GM21423 (cell line): ENCODE results near the gene ADI1.

Experiments
- ATAC-seq: cut with Tn5 transposase; IDR thresholded peaks from one replicate; pipeline ENCODE4 v1.9.1; 2021; ENCODE audit warnings: mild to moderate bottlenecking, moderate library complexity; ENCODE audit not compliant: unreplicated experiment

Gene ADI1

GRCh38 chr2:3482363-3482821 lies 36.9 kb downstream of the ADI1 start:
- no peak for ATAC-seq

DNA sequence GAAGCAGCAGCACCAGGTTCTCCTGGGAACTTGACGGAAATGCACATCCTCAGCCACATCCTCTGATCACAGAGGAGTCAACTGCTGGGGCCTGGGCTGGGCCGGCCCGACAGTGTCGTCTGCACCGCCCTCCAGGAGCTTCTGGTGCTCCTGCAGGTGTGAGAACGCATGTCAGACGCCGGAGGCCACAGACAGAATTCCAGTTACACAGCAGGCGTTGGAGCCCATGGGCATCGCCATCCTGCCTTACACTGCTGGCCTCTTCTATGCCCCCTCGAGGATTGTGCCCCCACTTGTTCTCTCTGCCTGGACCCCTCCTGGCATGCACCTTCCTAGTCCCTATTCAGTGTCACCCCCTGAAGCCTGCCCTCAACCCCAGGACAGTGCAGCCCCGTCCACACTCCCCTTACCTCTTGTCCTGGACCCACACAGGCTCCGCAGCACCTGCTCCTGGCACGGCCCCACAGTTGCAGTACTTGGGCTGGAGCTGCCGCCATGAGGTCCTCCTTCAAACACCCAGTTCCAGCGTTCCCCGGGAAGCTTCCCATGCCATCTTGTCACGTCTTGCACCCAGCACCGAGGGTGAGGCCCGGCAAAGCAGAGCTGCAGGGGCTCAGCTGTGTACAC lies 37.5 kb downstream of the ADI1 start:
- ATAC-seq, result no peak

DNA sequence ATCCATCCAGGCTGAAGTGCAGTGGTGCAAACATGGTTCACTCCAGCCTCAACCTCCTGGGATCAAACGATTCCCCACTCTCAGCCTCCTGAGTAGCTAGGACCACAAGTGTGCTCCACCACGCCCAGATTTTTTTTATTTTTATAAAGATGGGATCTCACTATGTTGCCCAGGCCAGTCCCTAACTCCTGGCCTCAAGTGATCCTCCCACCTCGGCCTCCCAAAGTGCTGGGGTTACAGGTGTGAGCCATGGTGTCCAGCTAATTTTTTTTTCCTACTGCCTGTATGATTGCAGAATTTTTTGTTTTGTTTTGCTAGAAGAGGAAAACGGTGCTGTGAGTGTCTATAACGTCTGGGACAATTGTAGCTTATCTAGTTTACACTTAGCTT lies 38.3 kb downstream of the ADI1 start:
- no peak for ATAC-seq

GRCh38 chr2:3480352-3481010 lies 38.9 kb downstream of the ADI1 start:
- no peak for ATAC-seq

DNA sequence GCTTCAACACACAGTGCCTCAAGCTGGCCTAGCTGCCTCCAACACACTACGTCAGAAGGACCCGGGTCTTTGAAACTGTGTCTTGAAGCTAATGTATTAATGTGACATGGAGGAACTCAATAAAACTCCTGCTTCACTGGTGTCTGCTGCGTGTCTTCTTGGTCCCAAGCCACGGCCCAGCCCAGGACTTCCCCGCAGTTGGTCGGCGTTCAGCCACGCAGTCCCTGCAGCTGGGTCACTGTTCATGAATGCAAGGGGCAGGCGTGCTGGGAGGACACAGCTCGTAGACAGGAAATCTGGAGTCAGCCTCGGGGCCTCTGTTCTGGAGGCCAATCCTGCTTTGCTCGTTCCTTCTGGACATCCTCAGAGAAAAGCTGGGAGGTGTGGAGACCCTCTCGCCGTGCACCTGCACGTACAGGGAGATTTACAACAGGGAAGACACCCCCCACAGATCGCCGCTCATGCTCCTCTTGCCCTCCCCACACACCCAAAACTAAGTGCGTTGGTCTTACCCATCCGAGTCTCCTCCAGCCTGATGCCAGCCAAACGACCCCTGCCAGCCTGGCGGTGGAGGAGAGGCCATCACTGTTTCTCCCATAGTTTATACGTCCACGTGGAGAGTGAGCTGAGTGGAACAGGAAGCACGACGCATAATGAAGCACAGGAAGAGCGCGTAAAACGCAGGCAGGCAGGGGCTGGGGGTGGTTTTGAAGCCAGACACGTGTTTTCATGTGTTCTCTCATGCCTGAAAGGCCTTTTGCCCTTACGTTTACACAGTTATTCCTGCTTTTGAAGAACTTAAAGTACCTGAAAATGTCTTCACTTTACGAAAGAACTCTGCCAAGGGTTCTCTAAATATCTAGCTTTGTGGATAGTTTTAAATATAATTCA lies 39.7 kb downstream of the ADI1 start:
- no peak for ATAC-seq

GRCh38 chr2:3478846-3479385 lies 40.4 kb downstream of the ADI1 start:
- no peak for ATAC-seq

GRCh38 chr2:3476985-3477327 lies 42.4 kb downstream of the ADI1 start:
- no peak for ATAC-seq

- ATAC-seq, result no peak
Observed at GRCh38 chr2:3476321-3476984, 42.9 kb downstream of the ADI1 start.

- no peak for ATAC-seq
Observed at GRCh38 chr2:3475771-3476170, 43.6 kb downstream of the ADI1 start.

- no peak for ATAC-seq
Observed at GRCh38 chr2:3472966-3473365, 46.4 kb downstream of the ADI1 start.

GRCh38 chr2:3472296-3472695 lies 47.0 kb downstream of the ADI1 start:
- no peak for ATAC-seq

GRCh38 chr2:3470856-3471737 lies 48.2 kb downstream of the ADI1 start:
- no peak for ATAC-seq

GRCh38 chr2:3470166-3470651 lies 49.1 kb downstream of the ADI1 start:
- no peak for ATAC-seq

GRCh38 chr2:3469486-3469885 lies 49.8 kb downstream of the ADI1 start:
- no peak for ATAC-seq

DNA sequence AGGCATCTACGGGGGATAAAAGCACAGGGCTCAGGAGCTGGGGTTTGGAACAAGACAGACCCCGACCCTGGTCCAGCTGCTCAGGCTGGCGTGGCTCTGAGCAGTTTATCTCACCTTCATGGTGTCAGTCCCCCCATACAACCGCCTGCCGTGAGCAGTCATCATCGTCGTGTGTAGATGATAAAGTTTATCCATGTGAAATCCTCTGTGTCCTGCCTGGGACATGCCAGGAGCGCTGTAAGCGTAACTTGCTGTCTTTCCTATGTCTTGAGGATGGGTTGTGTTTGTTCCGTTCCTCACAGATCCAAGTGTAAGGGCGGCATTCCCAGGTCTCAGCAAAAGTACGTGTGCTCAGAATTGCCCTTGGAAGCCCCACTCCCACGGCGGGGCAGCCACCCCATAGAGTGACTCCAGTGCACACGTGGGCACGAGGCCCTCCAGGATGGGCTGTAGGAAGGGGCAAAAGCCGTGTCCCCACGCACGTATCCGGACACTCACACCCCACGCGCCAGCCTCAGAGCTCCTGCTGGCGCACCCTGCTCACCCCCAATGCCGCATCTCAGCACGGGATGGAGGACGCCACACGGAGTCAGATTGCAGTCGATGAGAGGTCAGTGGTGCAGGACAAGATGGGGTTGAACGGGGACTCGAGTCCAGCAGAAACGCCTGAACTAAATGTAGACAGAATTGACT lies 50.9 kb downstream of the ADI1 start:
- no peak for ATAC-seq

GRCh38 chr2:3467654-3468053 lies 51.7 kb downstream of the ADI1 start:
- ATAC-seq, result no peak

DNA sequence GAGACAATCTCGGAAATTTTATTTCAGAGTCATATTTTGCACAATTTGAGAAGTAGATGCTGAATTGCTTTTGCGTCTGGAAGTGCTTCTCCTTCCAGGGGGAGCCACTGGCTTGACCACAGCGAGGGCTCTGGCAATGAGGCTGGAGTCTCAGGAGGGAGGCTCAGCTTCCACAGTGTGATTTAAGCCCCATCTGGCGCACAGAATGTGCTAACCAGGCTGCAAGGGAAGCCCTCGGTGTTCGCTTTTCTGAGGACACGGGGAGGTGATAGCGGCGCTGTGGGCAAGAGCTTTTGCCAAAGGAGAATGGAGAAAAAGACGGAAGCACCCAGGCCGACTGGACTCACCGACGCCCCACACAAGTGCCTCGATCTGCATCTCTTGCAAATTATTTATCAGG lies 52.4 kb downstream of the ADI1 start:
- no peak for ATAC-seq

GRCh38 chr2:3466482-3466863 lies 52.9 kb downstream of the ADI1 start:
- ATAC-seq, result no peak

DNA sequence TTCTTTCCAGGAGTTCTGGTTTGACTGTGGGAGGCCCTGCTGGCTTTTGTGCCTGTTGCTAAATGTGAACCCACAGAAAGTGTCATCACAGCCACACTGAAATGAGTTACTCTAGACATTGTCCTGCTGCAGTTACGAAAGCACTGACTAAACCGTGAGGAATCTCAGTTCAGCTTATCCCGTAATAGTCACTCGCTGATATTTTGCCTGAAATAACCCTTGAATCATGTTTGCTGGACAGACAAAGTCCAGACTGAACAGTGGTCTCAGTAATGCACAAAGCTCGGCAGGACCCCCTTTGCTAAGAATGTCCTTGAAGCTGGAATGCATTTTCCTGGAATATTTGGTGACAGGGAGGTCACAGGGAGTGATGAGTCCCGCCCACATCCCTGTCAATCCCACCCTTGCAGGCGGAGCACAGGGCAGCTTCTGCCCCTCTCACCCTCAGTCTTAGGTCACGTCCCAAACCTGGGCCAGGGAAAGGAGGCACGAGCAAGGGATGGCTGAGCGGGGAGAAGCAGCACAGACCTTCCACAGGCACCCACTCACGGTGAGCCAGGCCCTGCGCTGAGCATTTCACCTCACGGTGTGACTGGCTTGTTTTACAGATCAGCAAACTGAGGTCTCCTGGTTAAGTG lies 53.4 kb downstream of the ADI1 start:
- ATAC-seq, result no peak
